PC-3 (cell line): Measurements from ENCODE around the gene RBMS3. TPM values are rescaled to one million over a fixed set of nuclear protein-coding genes. Genes with fewer than 3 reads are reported as not detected.

Source experiments
- ATAC-seq: fragments of 200-7000 bp; cut with Tn5 transposase; 2 replicates; pipeline ENCODE4 v1.9.1; 2020; ENCODE audit warnings: mild to moderate bottlenecking, moderate library complexity
- BruUV-seq: library from RNA; stranded (reverse); fragments of 400-500 nt; replicated peaks from 2 replicates; lab custom pipeline; 2021; lab: Mats Ljungman, UMichigan
- CTCF ChIA-PET: fragments of 300-600 bp; sonication (Branson Sonifier 250); formaldehyde crosslinking; loops from one replicate; lab custom pipeline; 2022; ENCODE audit warnings: antibody characterized with exemption; lab: Charles Lee
- POLR2A ChIA-PET: fragments of 300-600 bp; sonication (Branson Sonifier 250); formaldehyde crosslinking; loops from one replicate; lab custom pipeline; 2022; ENCODE audit warnings: antibody characterized with exemption; ENCODE audit not compliant: unreplicated experiment; lab: Charles Lee
- DNase-seq: peaks from one replicate; pipeline ENCODE4 v3.0.0-alpha.2; 2015
- H2AFZ ChIP-seq: fragments of 300-600 bp; sonication (generic); 2 replicates; pipeline ENCODE4 v1.6.0; 2016; ENCODE audit warnings: antibody characterized with exemption, low read length
- H3F3A ChIP-seq: fragments of 300-600 bp; sonication (generic); one replicate; pipeline ENCODE4 v1.6.0; 2017; ENCODE audit warnings: antibody characterized with exemption, low read length, control low read depth, mild to moderate bottlenecking; ENCODE audit not compliant: unreplicated experiment
- H3K27ac ChIP-seq: fragments of 300-600 bp; sonication (generic); 2 replicates; pipeline ENCODE4 v1.5.1; 2016; ENCODE audit warnings: mild to moderate bottlenecking, low read length
- H3K27me3 ChIP-seq: fragments of 300-600 bp; sonication (generic); 2 replicates; pipeline ENCODE4 v1.6.1; 2016; ENCODE audit warnings: low read length, mixed read lengths
- H3K36me3 ChIP-seq: fragments of 300-600 bp; sonication (generic); 2 replicates; pipeline ENCODE4 v1.6.1; 2016; ENCODE audit warnings: low read depth, mixed run types, low read length, mixed read lengths
- H3K4me1 ChIP-seq: fragments of 300-600 bp; sonication (generic); 2 replicates; pipeline ENCODE4 v1.5.1; 2016; ENCODE audit warnings: low read length; ENCODE audit not compliant: insufficient read depth
- H3K4me2 ChIP-seq: fragments of 300-600 bp; sonication (generic); 2 replicates; pipeline ENCODE4 v1.6.0; 2016; ENCODE audit warnings: low read length
- H3K4me3 ChIP-seq: fragments of 300-600 bp; sonication (generic); 2 replicates; pipeline ENCODE4 v1.5.1; 2016; ENCODE audit warnings: mild to moderate bottlenecking, low read length, mixed read lengths
- H3K79me2 ChIP-seq: fragments of 300-600 bp; sonication (generic); 2 replicates; pipeline ENCODE4 v1.6.1; 2017; ENCODE audit warnings: low read length, mixed read lengths
- H3K9ac ChIP-seq: fragments of 300-600 bp; sonication (generic); 2 replicates; pipeline ENCODE4 v1.6.0; 2016; ENCODE audit warnings: mild to moderate bottlenecking, low read length
- H3K9me2 ChIP-seq: fragments of 300-600 bp; sonication (generic); replicated peaks from 2 replicates; pipeline ENCODE4 v1.6.1; 2016; ENCODE audit warnings: mixed run types, low read length, mixed read lengths
- H3K9me3 ChIP-seq: fragments of 300-600 bp; sonication (generic); 2 replicates; pipeline ENCODE4 v1.6.1; 2016; ENCODE audit warnings: low read length, mixed read lengths
- H4K20me1 ChIP-seq: fragments of 300-600 bp; sonication (generic); 2 replicates; pipeline ENCODE4 v1.6.1; 2016; ENCODE audit warnings: low read length, mixed read lengths
- EZH2 ChIP-seq: fragments of 300-600 bp; sonication (generic); IDR thresholded peaks from one replicate; pipeline ENCODE4 v1.6.1; 2017; ENCODE audit warnings: antibody characterized with exemption, mild to moderate bottlenecking, low read length; ENCODE audit not compliant: unreplicated experiment
- EZH2phosphoT487 ChIP-seq: fragments of 300-600 bp; sonication (generic); IDR thresholded peaks from 2 replicates; pipeline ENCODE4 v1.6.1; 2018; ENCODE audit warnings: mild to moderate bottlenecking, antibody characterized with exemption, low read length, borderline replicate concordance
- intact Hi-C: fragments of 100-400 bp; cut with micrococcal nuclease; formaldehyde crosslinking; loops from 2 replicates; pipeline ENCODE4 v1.9.0; 2023
- total RNA-seq: library from RNA; depleted of rRNA; stranded (reverse); fragments of >200 nt; gene quantifications from 2 replicates; pipeline ENCODE4 v1.2.3, GENCODE V29; 2014
- TF ChIP-seq, protein P1 (sequence below): fragments of 300-600 bp; sonication (generic); conservative IDR thresholded peaks from 2 replicates; pipeline ENCODE4 v1.5.1; 2017; ENCODE audit warnings: antibody characterized with exemption, low read depth, mild to moderate bottlenecking, low read length

RBMS3 gene
- total RNA-seq, 1 experiment from 2014 or later, result 5.4 TPM

DNA sequence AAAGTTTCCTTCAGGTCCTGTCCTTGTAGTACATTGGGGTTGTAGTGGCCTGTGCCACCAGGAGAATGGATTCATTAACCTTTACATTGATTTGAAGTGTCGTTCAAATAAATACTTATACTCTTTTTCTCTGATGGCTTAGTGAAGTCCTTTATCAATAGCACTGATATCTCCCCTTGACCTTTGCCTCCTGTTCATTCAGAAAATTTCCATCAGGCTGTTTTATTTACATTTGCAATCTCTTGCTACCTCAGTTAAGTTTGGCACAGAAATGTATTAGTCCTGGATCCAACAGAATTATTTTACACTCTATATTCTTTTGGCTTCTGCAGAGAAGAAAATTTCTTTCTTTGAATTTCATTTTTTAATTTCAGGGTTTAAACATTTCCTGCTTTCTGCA lies 497.0 kb downstream of the RBMS3 start:
- H2AFZ ChIP-seq, result no peak overlapping the region
- no peaks in the 10 kb centered on the region for H3K79me2 ChIP-seq
- no peak overlapping the region for H3K4me2 ChIP-seq
- intact Hi-C loops, result no loop called here
- H3K9ac ChIP-seq, result no peak overlapping the region
- TF ChIP-seq EZH2phosphoT487 (no peak), EZH2 (no peak)
- H3K4me1 ChIP-seq, result no peaks in the 10 kb centered on the region
- no peaks in the 10 kb centered on the region for H4K20me1 ChIP-seq
- H3K9me3 ChIP-seq, result no peaks in the 10 kb centered on the region
- no peaks in the 10 kb centered on the region for H3K9me2 ChIP-seq
- DNase-seq (no peak), ATAC-seq (no peak)
- no peaks in the 10 kb centered on the region for H3K27me3 ChIP-seq
- ChIA-PET CTCF (no interaction called here), POLR2A (no interaction called here)
- BruUV-seq, result no TSS peak
- H3F3A ChIP-seq, result no peaks in the 10 kb centered on the region
- H3K27ac ChIP-seq, result no peak overlapping the region
- no peaks in the 10 kb centered on the region for H3K36me3 ChIP-seq
- H3K4me3 ChIP-seq, result no peak overlapping the region

- intact Hi-C loops, result no loop called here
- no peak for ATAC-seq
- no peaks in the 10 kb centered on the region for H3K27me3 ChIP-seq
These were observed 508.8 kb downstream of the RBMS3 start for GRCh38 chr3:29789686-29790085.

DNA sequence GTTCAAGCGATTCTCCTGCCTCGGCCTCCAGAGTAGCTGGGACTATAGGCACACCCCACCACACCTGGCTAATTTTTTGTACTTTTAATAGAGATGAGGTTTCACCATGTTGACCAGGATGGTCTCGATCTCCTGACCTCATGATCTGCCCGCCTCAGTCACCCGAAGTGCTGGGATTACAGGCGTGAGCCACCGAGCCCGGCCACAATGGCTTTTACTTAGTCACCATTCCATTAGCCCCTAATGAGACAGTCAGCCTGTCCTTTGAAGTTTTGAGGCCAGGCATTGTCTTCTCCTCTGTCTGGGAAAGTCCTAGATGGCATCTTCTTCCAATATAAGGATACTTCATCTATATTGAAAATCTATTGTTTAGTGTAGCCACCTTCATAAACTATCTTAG lies 515.9 kb downstream of the RBMS3 start:
- ChIA-PET POLR2A (no interaction called here), CTCF (no interaction called here)
- H4K20me1 ChIP-seq, result no peaks in the 10 kb centered on the region
- H3K36me3 ChIP-seq, result no peaks in the 10 kb centered on the region
- H3K9ac ChIP-seq, result no peak overlapping the region
- H2AFZ ChIP-seq, result no peak overlapping the region
- H3K4me3 ChIP-seq, result no peak overlapping the region
- H3K4me2 ChIP-seq, result no peak overlapping the region
- no peaks in the 10 kb centered on the region for H3K27me3 ChIP-seq
- no peaks in the 10 kb centered on the region for H3K9me3 ChIP-seq
- ATAC-seq, result no peak
- no TSS peak for BruUV-seq
- H3K27ac ChIP-seq, result no peak overlapping the region
- no peak for DNase-seq
- no peaks in the 10 kb centered on the region for H3F3A ChIP-seq
- peaks cover 3% of the 10 kb centered on the region for H3K4me1 ChIP-seq
- intact Hi-C loops, result no loop called here
- H3K79me2 ChIP-seq, result no peaks in the 10 kb centered on the region
- TF ChIP-seq, protein P1, sequence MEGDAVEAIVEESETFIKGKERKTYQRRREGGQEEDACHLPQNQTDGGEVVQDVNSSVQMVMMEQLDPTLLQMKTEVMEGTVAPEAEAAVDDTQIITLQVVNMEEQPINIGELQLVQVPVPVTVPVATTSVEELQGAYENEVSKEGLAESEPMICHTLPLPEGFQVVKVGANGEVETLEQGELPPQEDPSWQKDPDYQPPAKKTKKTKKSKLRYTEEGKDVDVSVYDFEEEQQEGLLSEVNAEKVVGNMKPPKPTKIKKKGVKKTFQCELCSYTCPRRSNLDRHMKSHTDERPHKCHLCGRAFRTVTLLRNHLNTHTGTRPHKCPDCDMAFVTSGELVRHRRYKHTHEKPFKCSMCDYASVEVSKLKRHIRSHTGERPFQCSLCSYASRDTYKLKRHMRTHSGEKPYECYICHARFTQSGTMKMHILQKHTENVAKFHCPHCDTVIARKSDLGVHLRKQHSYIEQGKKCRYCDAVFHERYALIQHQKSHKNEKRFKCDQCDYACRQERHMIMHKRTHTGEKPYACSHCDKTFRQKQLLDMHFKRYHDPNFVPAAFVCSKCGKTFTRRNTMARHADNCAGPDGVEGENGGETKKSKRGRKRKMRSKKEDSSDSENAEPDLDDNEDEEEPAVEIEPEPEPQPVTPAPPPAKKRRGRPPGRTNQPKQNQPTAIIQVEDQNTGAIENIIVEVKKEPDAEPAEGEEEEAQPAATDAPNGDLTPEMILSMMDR, result no peak
- no peak for TF ChIP-seq EZH2
- no peak for TF ChIP-seq EZH2phosphoT487
- H3K9me2 ChIP-seq, result no peaks in the 10 kb centered on the region

More at GRCh38 chr3:29789686-29790085, 508.8 kb downstream of the RBMS3 start:
- Histone ChIP-seq H3K9me2 (no peaks in the 10 kb centered on the region), H3K79me2 (no peaks in the 10 kb centered on the region), H3K4me2 (no peak overlapping the region), H3K9ac (no peak overlapping the region), H3K4me1 (no peaks in the 10 kb centered on the region), H2AFZ (no peak overlapping the region), H3K9me3 (no peaks in the 10 kb centered on the region), H3K27ac (no peak overlapping the region), H4K20me1 (no peaks in the 10 kb centered on the region), H3F3A (no peaks in the 10 kb centered on the region), H3K4me3 (no peak overlapping the region), H3K36me3 (no peaks in the 10 kb centered on the region)
- CTCF ChIA-PET, result no interaction called here
- no TSS peak for BruUV-seq
- no peak for DNase-seq
- POLR2A ChIA-PET, result no interaction called here
- TF ChIP-seq, protein P1, result no peak
- TF ChIP-seq EZH2, result no peak
- no peak for TF ChIP-seq EZH2phosphoT487
